Chondrocyte (in vitro differentiated cells): Measurements from ENCODE around the gene STAP2. TPM values are rescaled to one million over a fixed set of nuclear protein-coding genes. Genes with fewer than 3 reads are reported as not detected.

ENCODE experiments used
- total RNA-seq: library from RNA; stranded (reverse); gene quantifications from 3 replicates; pipeline ENCODE4 v1.2.1, GENCODE V29; 2021

Gene STAP2
- total RNA-seq, 1 donor from 2014 or later, result 0.85 TPM

Other genes starting within 250 kb of the STAP2 start
- gene MAP2K2, start 214.7 kb downstream of the STAP2 start, total RNA-seq, result 131 to 168 TPM (median 158 TPM) in 3 replicates
- gene CREB3L3, start 185.2 kb downstream of the STAP2 start, total RNA-seq, result not detected in 3 replicates
- gene SIRT6, start 156.3 kb downstream of the STAP2 start, total RNA-seq, result 19.5 to 21.9 TPM (median 19.7 TPM) in 3 replicates
- gene ANKRD24, start 156.1 kb downstream of the STAP2 start, total RNA-seq, result 0.47 to 1.3 TPM (median 0.92 TPM) in 3 replicates
- 1.2 to 2.6 TPM (median 1.2 TPM) in 3 replicates for gene EBI3, start 109.3 kb downstream of the STAP2 start, total RNA-seq
- 12.2 to 13.7 TPM (median 13.3 TPM) in 3 replicates for gene YJU2, start 91.7 kb downstream of the STAP2 start, total RNA-seq
- gene SHD, start 59.6 kb downstream of the STAP2 start, total RNA-seq, result not detected in 3 replicates
- gene TMIGD2, start 36.4 kb downstream of the STAP2 start, total RNA-seq, result not detected in 3 replicates
- gene FSD1, start 34.2 kb downstream of the STAP2 start, total RNA-seq, result 8.8 to 13.7 TPM (median 11.6 TPM) in 3 replicates
- gene MPND, start 4.7 kb upstream of the STAP2 start, total RNA-seq, result 13.6 to 14.9 TPM (median 14.1 TPM) in 3 replicates
- 96.3 to 103 TPM (median 96.6 TPM) in 3 replicates for gene SH3GL1, start 61.7 kb upstream of the STAP2 start, total RNA-seq
- gene CHAF1A, start 63.8 kb upstream of the STAP2 start, total RNA-seq, result 6.6 to 20.5 TPM (median 7.1 TPM) in 3 replicates
- 83.7 to 90.2 TPM (median 86.9 TPM) in 3 replicates for gene UBXN6, start 119.0 kb upstream of the STAP2 start, total RNA-seq
- 50.0 to 66.5 TPM (median 51.7 TPM) in 3 replicates for gene HDGFL2, start 133.5 kb upstream of the STAP2 start, total RNA-seq
- gene PLIN4, start 179.7 kb upstream of the STAP2 start, total RNA-seq, result 0.05 TPM in 2 of 3 replicates, not detected in the other
- not detected in 3 replicates for gene PLIN5, start 196.4 kb upstream of the STAP2 start, total RNA-seq
- not detected in 3 replicates for gene LRG1, start 201.2 kb upstream of the STAP2 start, total RNA-seq
- 4.2 to 5.3 TPM (median 4.3 TPM) in 3 replicates for gene SEMA6B, start 220.9 kb upstream of the STAP2 start, total RNA-seq